GM19324 (cell line): ENCODE measurements around the gene MAP3K14.
"Not testable (repeated sequence)": the region's sequence is repeated elsewhere in the genome, so short reads cannot be mapped to it uniquely, and the experiment has no call there.

ENCODE experiments used
- ATAC-seq: cut with Tn5 transposase; IDR thresholded peaks from one replicate; pipeline ENCODE4 v1.9.1; 2021; ENCODE audit warnings: mild to moderate bottlenecking, moderate library complexity; ENCODE audit not compliant: unreplicated experiment, low FRiP score

Gene MAP3K14

GRCh38 chr17:45305530-45306087 lies 11.2 kb downstream of the MAP3K14 start:
- no peak for ATAC-seq

GRCh38 chr17:45302649-45303173 lies 14.1 kb downstream of the MAP3K14 start:
- peak; percentile 52 for ATAC-seq

GRCh38 chr17:45302220-45302619 lies 14.6 kb downstream of the MAP3K14 start:
- ATAC-seq = not testable (repeated sequence)

GRCh38 chr17:45301674-45302073 lies 15.1 kb downstream of the MAP3K14 start:
- ATAC-seq = no peak

GRCh38 chr17:45300060-45300751 lies 16.6 kb downstream of the MAP3K14 start:
- no peak for ATAC-seq

GRCh38 chr17:45299361-45299760 lies 17.5 kb downstream of the MAP3K14 start:
- no peak for ATAC-seq

- ATAC-seq = no peak
Measured at GRCh38 chr17:45298546-45299285, 18.1 kb downstream of the MAP3K14 start.

- no peak for ATAC-seq
Measured at GRCh38 chr17:45296833-45297124, 20.0 kb downstream of the MAP3K14 start.

GRCh38 chr17:45296003-45296832 lies 20.6 kb downstream of the MAP3K14 start:
- no peak for ATAC-seq

- ATAC-seq = no peak
Measured at GRCh38 chr17:45294506-45294905, 22.3 kb downstream of the MAP3K14 start.

- no peak for ATAC-seq
Measured at GRCh38 chr17:45293413-45294211, 23.2 kb downstream of the MAP3K14 start.

- ATAC-seq = no peak
Measured at GRCh38 chr17:45292696-45293412, 24.0 kb downstream of the MAP3K14 start.

GRCh38 chr17:45291171-45291805 lies 25.5 kb downstream of the MAP3K14 start:
- ATAC-seq = no peak

GRCh38 chr17:45290269-45290765 lies 26.5 kb downstream of the MAP3K14 start:
- ATAC-seq = no peak

GRCh38 chr17:45289301-45290268 lies 27.2 kb downstream of the MAP3K14 start:
- ATAC-seq = no peak

GRCh38 chr17:45288825-45289224 lies 28.0 kb downstream of the MAP3K14 start:
- no peak for ATAC-seq
